Neuronal stem cell (in vitro differentiated cells): ENCODE measurements around the gene LYVE1.

Experiments used
- DNase-seq: peaks from one replicate; pipeline ENCODE4 v3.0.0-alpha.2; 2013; ENCODE audit warnings: low spot score
- H2AFZ ChIP-seq: one replicate; pipeline ENCODE4 v1.6.1; 2013; ENCODE audit warnings: mild to moderate bottlenecking, low read length, inconsistent platforms
- H2AK5ac ChIP-seq: 2 replicates; pipeline ENCODE4 v1.6.1; 2013; ENCODE audit warnings: low read depth, mild to moderate bottlenecking, inconsistent platforms, low read length, moderate library complexity, mixed read lengths
- H2BK120ac ChIP-seq: 2 replicates; pipeline ENCODE4 v1.6.1; 2013; ENCODE audit warnings: low read depth, mild to moderate bottlenecking, inconsistent platforms, low read length, moderate library complexity, mixed read lengths
- H2BK12ac ChIP-seq: one replicate; pipeline ENCODE4 v1.6.1; 2013; ENCODE audit warnings: low read length, inconsistent platforms
- H2BK15ac ChIP-seq: 2 replicates; pipeline ENCODE4 v1.6.1; 2013; ENCODE audit warnings: mild to moderate bottlenecking, low read length, inconsistent platforms, mixed read lengths
- H2BK5ac ChIP-seq: one replicate; pipeline ENCODE4 v1.6.1; 2013; ENCODE audit warnings: inconsistent platforms, mild to moderate bottlenecking, low read length, moderate library complexity
- H3K14ac ChIP-seq: one replicate; pipeline ENCODE4 v1.6.1; 2013; ENCODE audit warnings: low read length, inconsistent platforms
- H3K18ac ChIP-seq: 2 replicates; pipeline ENCODE4 v1.6.1; 2013; ENCODE audit warnings: low read length, inconsistent platforms
- H3K23ac ChIP-seq: 2 replicates; pipeline ENCODE4 v1.6.1; 2013; ENCODE audit warnings: low read depth, mild to moderate bottlenecking, mixed read lengths, low read length, inconsistent platforms; ENCODE audit not compliant: poor library complexity
- H3K27ac ChIP-seq: replicated peaks from 3 replicates; pipeline ENCODE4 v1.5.1; 2013; ENCODE audit warnings: low read length, inconsistent platforms
- H3K27me3 ChIP-seq, 3 experiments: 2 replicates each; pipeline ENCODE4 v1.6.1; 2013; ENCODE audit warnings: low read length in 3 of 3, mild to moderate bottlenecking in 2 of 3, inconsistent platforms in 1 of 3, low read depth in 1 of 3, mixed read lengths in 1 of 3, moderate library complexity in 1 of 3; ENCODE audit not compliant: control insufficient read depth in 3 of 3, insufficient read depth in 3 of 3
- H3K36me3 ChIP-seq, 2 donors: replicated peaks in 1 of 2; 2 replicates each; pipeline ENCODE4 v1.6.1; 2013; ENCODE audit warnings: low read length in 2 of 2; ENCODE audit not compliant: control insufficient read depth in 2 of 2, insufficient read depth in 2 of 2
- H3K4ac ChIP-seq: 2 replicates; pipeline ENCODE4 v1.6.1; 2013; ENCODE audit warnings: inconsistent platforms, mild to moderate bottlenecking, low read length, moderate library complexity
- H3K4me1 ChIP-seq, 2 donors: 1 replicate in 1 of 2; 2 replicates in 1 of 2; pipeline ENCODE4 v1.6.1; 2013; ENCODE audit warnings: low read length in 2 of 2, low read depth in 1 of 2; ENCODE audit not compliant: control insufficient read depth in 2 of 2, insufficient read depth in 1 of 2
- H3K4me2 ChIP-seq: one replicate; pipeline ENCODE4 v1.6.1; 2013; ENCODE audit warnings: mild to moderate bottlenecking, low read length, inconsistent platforms; ENCODE audit not compliant: insufficient read depth, poor library complexity, severe bottlenecking
- H3K4me3 ChIP-seq, 2 donors: 2 replicates each; pipeline ENCODE4 v1.5.1; 2013; ENCODE audit warnings: low read length in 2 of 2, mild to moderate bottlenecking in 2 of 2, inconsistent platforms in 1 of 2, moderate library complexity in 1 of 2
- H3K79me1 ChIP-seq: one replicate; pipeline ENCODE4 v1.6.1; 2013; ENCODE audit warnings: low read depth, mild to moderate bottlenecking, inconsistent platforms, low read length, moderate library complexity
- H3K9ac ChIP-seq: one replicate; pipeline ENCODE4 v1.6.1; 2013; ENCODE audit warnings: mild to moderate bottlenecking, low read depth, low read length, inconsistent platforms; ENCODE audit not compliant: poor library complexity
- H3K9me3 ChIP-seq, 2 donors: replicated peaks in 1 of 2; 2 replicates each; pipeline versions ENCODE3 to v1.6.1; 2013; ENCODE audit warnings: low read length in 2 of 2, mild to moderate bottlenecking in 2 of 2, inconsistent platforms in 1 of 2, low read depth in 1 of 2, mixed read lengths in 1 of 2, moderate library complexity in 1 of 2; ENCODE audit not compliant: control insufficient read depth in 2 of 2, insufficient read depth in 1 of 2
- H4K8ac ChIP-seq: one replicate; pipeline ENCODE4 v1.6.1; 2013; ENCODE audit warnings: low read depth, mild to moderate bottlenecking, inconsistent platforms, low read length, moderate library complexity
- H4K91ac ChIP-seq: one replicate; pipeline ENCODE4 v1.6.1; 2013; ENCODE audit warnings: low read length, low read depth, mild to moderate bottlenecking, inconsistent platforms; ENCODE audit not compliant: poor library complexity
- WGBS, 2 donors: extraction: QIAGEN DNeasy Blood & Tissue Kit; methylation state at CpG; one replicate each; pipeline ENCODE4 v1.1.7; 2013; ENCODE audit warnings: missing lambda C conversion rate in 2 of 2, mixed read lengths in 1 of 2; ENCODE audit not compliant: insufficient read length in 2 of 2, insufficient replicate concordance in 1 of 2; ENCODE audit errors: extremely low coverage in 2 of 2; 5-methylcytosine and 5-hydroxymethylcytosine counted together

Gene LYVE1

GRCh38 chr11:10608584-10608983 lies 40.1 kb upstream of the LYVE1 start:
- Histone ChIP-seq H3K23ac (no peak overlapping the region), H3K9ac (no peak overlapping the region), H3K27me3 (peaks cover 0 to 3% (median 0%) of the 10 kb centered on the region in 3 experiments), H3K14ac (no peak overlapping the region), H2AFZ (no peak overlapping the region), H2BK5ac (no peak overlapping the region), H2BK15ac (no peak overlapping the region), H3K4ac (no peak overlapping the region), H4K91ac (no peak overlapping the region), H3K4me3 (no peak overlapping the region), H3K27ac (no peak overlapping the region), H3K4me1 (peaks cover 5 to 10% of the 10 kb centered on the region in 2 donors), H2AK5ac (no peak overlapping the region), H2BK120ac (no peak overlapping the region), H3K18ac (no peak overlapping the region), H4K8ac (no peak overlapping the region), H2BK12ac (no peak overlapping the region), H3K9me3 (no peaks in the 10 kb centered on the region), H3K36me3 (no peaks in the 10 kb centered on the region), H3K79me1 (no peaks in the 10 kb centered on the region), H3K4me2 (no peak overlapping the region)
- no peak for DNase-seq

- Histone ChIP-seq H4K8ac (no peak overlapping the region), H2BK12ac (no peak overlapping the region), H2BK15ac (no peak overlapping the region), H3K36me3 (no peaks in the 10 kb centered on the region), H3K18ac (peak overlapping the region; percentile 17), H3K14ac (no peak overlapping the region), H3K23ac (peak overlapping the region; percentile 25), H3K4me2 (no peak overlapping the region), H3K4me1 (peaks cover 5 to 10% of the 10 kb centered on the region in 2 donors), H3K9ac (no peak overlapping the region), H3K4me3 (no peak overlapping the region), H2AFZ (peak overlapping the region; percentile 48), H2BK5ac (no peak overlapping the region), H4K91ac (no peak overlapping the region), H2BK120ac (no peak overlapping the region), H3K79me1 (no peaks in the 10 kb centered on the region), H3K27me3 (peaks cover 0 to 3% (median 0%) of the 10 kb centered on the region in 3 experiments), H2AK5ac (no peak overlapping the region), H3K9me3 (no peaks in the 10 kb centered on the region), H3K4ac (peak overlapping the region; percentile 24), H3K27ac (no peak overlapping the region)
- WGBS, 2 donors = no CpG with 5 or more reads among the region's 6 CpGs
- no peak for DNase-seq
Observed at GRCh38 chr11:10607462-10608132, 39.1 kb upstream of the LYVE1 start.

GRCh38 chr11:10606536-10607208 lies 38.2 kb upstream of the LYVE1 start:
- no peaks in the 10 kb centered on the region for H3K79me1 ChIP-seq
- peaks cover 0 to 3% (median 0%) of the 10 kb centered on the region in 3 experiments for H3K27me3 ChIP-seq
- no peak overlapping the region for H2BK12ac ChIP-seq
- H2BK120ac ChIP-seq = no peak overlapping the region
- WGBS, 2 donors = no CpG with 5 or more reads among the region's 6 CpGs
- DNase-seq = no peak
- no peak overlapping the region for H3K4me2 ChIP-seq
- H3K4ac ChIP-seq = no peak overlapping the region
- H3K9ac ChIP-seq = no peak overlapping the region
- H3K18ac ChIP-seq = no peak overlapping the region
- H2AFZ ChIP-seq = peak overlapping the region; percentile 78
- no peak overlapping the region for H2BK5ac ChIP-seq
- no peak overlapping the region for H4K91ac ChIP-seq
- H3K23ac ChIP-seq = no peak overlapping the region
- no peaks in the 10 kb centered on the region for H3K36me3 ChIP-seq
- H2BK15ac ChIP-seq = no peak overlapping the region
- H3K27ac ChIP-seq = no peak overlapping the region
- H3K14ac ChIP-seq = no peak overlapping the region
- H3K4me1 ChIP-seq = peaks cover 5 to 10% of the 10 kb centered on the region in 2 donors
- no peak overlapping the region for H2AK5ac ChIP-seq
- H3K9me3 ChIP-seq = no peaks in the 10 kb centered on the region
- no peak overlapping the region for H4K8ac ChIP-seq
- H3K4me3 ChIP-seq = no peak overlapping the region

- WGBS, 2 donors = no CpG with 5 or more reads among the region's 6 CpGs
- DNase-seq = no peak
- H3K18ac ChIP-seq = no peak overlapping the region
Observed at GRCh38 chr11:10605941-10606381, 37.5 kb upstream of the LYVE1 start.

More at GRCh38 chr11:10605941-10606381, 37.5 kb upstream of the LYVE1 start:
- Histone ChIP-seq H2BK15ac (no peak overlapping the region), H3K4ac (no peak overlapping the region), H2AK5ac (no peak overlapping the region), H3K27ac (no peak overlapping the region), H3K36me3 (no peaks in the 10 kb centered on the region), H3K4me1 (peaks cover 5 to 10% of the 10 kb centered on the region in 2 donors), H3K4me2 (no peak overlapping the region), H4K91ac (no peak overlapping the region), H3K27me3 (peaks cover 0 to 3% (median 0%) of the 10 kb centered on the region in 3 experiments), H3K79me1 (no peaks in the 10 kb centered on the region), H3K9ac (no peak overlapping the region), H2BK5ac (no peak overlapping the region), H2BK120ac (no peak overlapping the region), H3K9me3 (no peaks in the 10 kb centered on the region), H3K23ac (no peak overlapping the region), H2AFZ (peak overlapping the region; percentile 78), H4K8ac (no peak overlapping the region), H3K14ac (no peak overlapping the region), H3K4me3 (peak overlapping the region in 1 of 2 donors; percentile 16), H2BK12ac (no peak overlapping the region)
